ENCODE measurements around the gene RNF220.
A peak's percentile ranks its signal among the peaks of the same experiment; 100 is the strongest.

RNF220 gene

GRCh38 chr1:44422161-44422560 lies 17.1 kb downstream of the RNF220 start (continued):
- TF ChIP-seq PBX3 (CRISPR knock-in tag; IDR thresholded peaks at IDR 0.05) (no peak), ZNF560 (tag by site-specific recombination; IDR thresholded peaks at IDR 0.05; ENCODE audit: borderline replicate concordance) (no peak)

DNA sequence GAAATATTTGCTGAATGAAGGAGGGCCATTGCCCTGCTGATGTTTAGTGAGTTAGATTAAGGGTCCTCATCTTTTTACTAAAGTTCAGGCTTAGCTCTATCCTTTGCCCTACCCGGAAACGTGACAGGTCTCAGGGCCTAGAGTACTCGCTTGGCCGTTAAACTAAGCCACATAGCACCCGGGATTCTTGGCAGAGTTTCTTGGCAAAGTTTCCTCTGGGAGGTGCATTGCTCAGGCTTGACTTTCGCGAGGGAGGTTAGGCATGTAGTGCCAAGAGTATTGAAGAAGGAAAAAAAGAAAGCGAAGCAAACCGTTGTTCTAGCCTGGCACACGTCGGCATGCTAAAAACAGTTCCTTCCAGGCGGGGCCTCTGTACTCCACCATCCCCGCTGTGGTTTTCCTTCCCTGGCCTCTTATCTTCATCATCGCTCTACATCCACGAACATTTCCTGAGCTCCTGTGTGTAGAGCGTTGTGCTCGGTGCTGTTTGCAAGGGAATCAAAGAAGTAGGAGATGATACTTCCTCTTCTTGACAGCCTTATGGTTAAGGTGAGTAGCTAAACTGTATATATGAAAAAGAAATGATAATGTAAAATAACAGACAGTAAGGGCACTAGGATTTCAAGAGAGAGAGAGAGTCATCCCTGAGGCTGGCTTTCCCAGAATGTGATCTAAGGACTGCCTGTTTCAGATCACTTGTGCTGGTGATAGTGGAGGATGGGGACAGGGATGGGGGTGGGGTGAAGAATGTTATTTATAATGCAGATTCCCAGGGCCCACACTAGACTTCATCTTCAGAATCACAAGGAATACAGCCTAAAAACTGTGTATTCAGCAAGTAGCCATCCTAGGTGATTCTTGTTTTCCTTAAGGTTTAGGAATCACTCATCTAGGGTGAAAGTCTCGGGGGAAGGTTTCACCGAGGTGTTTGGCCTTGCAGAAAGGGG lies 18.8 kb downstream of the RNF220 start:
- Histone ChIP-seq H3K9me3 (ENCODE audit: control insufficient read depth, insufficient read depth, low read depth, low read length) (no peaks in the 10 kb centered on the region), H3K36me3 (ENCODE audit: control insufficient read depth in 2 of 2, insufficient read depth in 1 of 2, low read length in 2 of 2) (no peaks in the 10 kb centered on the region), H3K4me1 (ENCODE audit: control insufficient read depth, insufficient read depth, low read length) (peaks cover 10% of the 10 kb centered on the region), H3K4me3 (ENCODE audit: low read depth, low read length) (no peak overlapping the region), H3K27ac (ENCODE audit: extremely low read depth, low read depth, low read length) (no peak overlapping the region)
- ChIA-PET CTCF (interaction anchor here (0.6 to 0.7 kb wide), 2 partner anchors 27 to 60 kb away, joined by 3 read pairs; no protein-coding TSS in a partner anchor), POLR2A (no interaction called here)
- TF ChIP-seq ZNF423 (tag by site-specific recombination; IDR thresholded peaks at IDR 0.05) (no peak), ZNF2 (tag by site-specific recombination; IDR thresholded peaks at IDR 0.05) (no peak), BCL11B (tag by site-specific recombination; IDR thresholded peaks at IDR 0.05; ENCODE audit: low read depth) (no peak), ZBTB20 (tag by site-specific recombination; IDR thresholded peaks at IDR 0.05) (peak; percentile 85), ZBTB17 (tag by site-specific recombination; IDR thresholded peaks at IDR 0.05) (0 out of 2 replicates have a peak, but pooled peaks have one; percentile 17), ZNF16 (tag by site-specific recombination; IDR thresholded peaks at IDR 0.05; ENCODE audit: low read depth) (no peak), ZNF416 (tag by site-specific recombination; IDR thresholded peaks at IDR 0.05) (no peak), MZF1 (tag by site-specific recombination; IDR thresholded peaks at IDR 0.05; ENCODE audit: borderline replicate concordance) (no peak), TRIM28 (IDR thresholded peaks at IDR 0.05; ENCODE audit: borderline replicate concordance, low read length) (0 out of 2 replicates have a peak, but pooled peaks have one; percentile 39), ZNF155 (tag by site-specific recombination; IDR thresholded peaks at IDR 0.05) (no peak), ZFP69B (tag by site-specific recombination; IDR thresholded peaks at IDR 0.05) (no peak), ZFP37 (tag by site-specific recombination; IDR thresholded peaks at IDR 0.05) (no peak), ZFHX2 (tag by site-specific recombination; conservative IDR thresholded peaks at IDR 0.05) (no peak), HIC1 (tag by site-specific recombination; IDR thresholded peaks at IDR 0.05) (no peak)
- TF ChIP-seq, protein P1, sequence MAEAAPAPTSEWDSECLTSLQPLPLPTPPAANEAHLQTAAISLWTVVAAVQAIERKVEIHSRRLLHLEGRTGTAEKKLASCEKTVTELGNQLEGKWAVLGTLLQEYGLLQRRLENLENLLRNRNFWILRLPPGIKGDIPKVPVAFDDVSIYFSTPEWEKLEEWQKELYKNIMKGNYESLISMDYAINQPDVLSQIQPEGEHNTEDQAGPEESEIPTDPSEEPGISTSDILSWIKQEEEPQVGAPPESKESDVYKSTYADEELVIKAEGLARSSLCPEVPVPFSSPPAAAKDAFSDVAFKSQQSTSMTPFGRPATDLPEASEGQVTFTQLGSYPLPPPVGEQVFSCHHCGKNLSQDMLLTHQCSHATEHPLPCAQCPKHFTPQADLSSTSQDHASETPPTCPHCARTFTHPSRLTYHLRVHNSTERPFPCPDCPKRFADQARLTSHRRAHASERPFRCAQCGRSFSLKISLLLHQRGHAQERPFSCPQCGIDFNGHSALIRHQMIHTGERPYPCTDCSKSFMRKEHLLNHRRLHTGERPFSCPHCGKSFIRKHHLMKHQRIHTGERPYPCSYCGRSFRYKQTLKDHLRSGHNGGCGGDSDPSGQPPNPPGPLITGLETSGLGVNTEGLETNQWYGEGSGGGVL (tag by site-specific recombination; IDR thresholded peaks at IDR 0.05) = no peak
- TF ChIP-seq, protein P2, sequence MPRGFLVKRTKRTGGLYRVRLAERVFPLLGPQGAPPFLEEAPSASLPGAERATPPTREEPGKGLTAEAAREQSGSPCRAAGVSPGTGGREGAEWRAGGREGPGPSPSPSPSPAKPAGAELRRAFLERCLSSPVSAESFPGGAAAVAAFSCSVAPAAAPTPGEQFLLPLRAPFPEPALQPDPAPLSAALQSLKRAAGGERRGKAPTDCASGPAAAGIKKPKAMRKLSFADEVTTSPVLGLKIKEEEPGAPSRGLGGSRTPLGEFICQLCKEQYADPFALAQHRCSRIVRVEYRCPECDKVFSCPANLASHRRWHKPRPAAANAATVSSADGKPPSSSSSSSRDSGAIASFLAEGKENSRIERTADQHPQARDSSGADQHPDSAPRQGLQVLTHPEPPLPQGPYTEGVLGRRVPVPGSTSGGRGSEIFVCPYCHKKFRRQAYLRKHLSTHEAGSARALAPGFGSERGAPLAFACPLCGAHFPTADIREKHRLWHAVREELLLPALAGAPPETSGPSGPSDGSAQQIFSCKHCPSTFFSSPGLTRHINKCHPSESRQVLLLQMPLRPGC (tag by site-specific recombination; IDR thresholded peaks at IDR 0.05) = no peak
- TF ChIP-seq, protein P3, sequence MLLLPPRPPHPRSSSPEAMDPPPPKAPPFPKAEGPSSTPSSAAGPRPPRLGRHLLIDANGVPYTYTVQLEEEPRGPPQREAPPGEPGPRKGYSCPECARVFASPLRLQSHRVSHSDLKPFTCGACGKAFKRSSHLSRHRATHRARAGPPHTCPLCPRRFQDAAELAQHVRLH (tag by site-specific recombination; IDR thresholded peaks at IDR 0.05) = no peak
